ENCODE results near the gene MEIOC. TPM values are rescaled to one million over a fixed set of nuclear protein-coding genes. Genes with fewer than 3 reads are reported as not detected.
"Not testable (repeated sequence)": the region's sequence is repeated elsewhere in the genome, so short reads cannot be mapped to it uniquely, and the experiment has no call there.

Gene MEIOC
- total RNA-seq, 1 donor from 2014 or later = not detected

DNA sequence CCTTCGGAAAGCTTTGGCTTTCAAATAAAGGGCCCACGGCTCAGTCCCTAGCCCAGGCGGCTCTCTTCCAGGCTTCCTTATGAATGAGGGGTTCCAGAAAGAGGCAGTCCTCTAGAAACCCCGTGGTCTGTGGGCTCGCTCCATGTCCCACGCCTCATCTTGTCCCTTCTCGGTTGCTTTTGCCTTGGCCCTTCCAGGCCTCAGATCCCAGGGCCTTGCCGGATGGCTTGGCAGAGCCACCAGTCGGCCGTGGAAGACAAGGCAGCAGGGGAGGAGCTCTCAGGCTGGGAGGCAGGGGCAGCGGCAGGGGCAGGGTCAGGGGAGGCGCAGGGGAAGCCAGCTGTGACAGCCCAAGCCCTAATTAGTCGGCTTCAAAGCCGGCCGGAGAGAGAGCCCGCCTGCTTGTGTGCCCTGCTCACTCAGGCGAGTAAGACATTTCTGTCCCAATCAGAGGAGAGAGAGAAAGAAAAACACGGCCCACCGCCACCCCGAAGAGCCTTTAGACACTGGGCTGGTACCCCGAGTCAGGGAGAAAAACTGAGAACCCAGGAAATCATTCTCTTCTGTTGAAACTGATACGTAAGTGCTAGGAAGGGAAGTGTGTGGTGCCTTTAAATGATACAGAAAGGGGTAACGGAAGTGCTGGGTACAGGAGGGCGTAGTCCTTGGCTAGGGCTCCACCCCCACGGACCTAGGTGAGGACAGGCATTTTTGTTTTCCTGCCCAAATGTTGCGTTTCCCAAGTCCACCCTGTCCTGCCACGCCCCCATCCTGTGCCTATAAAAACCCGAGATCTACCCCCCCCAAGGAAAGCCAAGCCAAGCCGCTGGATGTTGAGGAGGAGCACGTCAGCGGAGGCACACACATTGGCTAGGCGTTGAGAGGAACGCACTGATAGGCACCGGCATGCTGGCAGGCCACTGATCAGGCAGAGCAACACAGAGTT lies 27.8 kb upstream of the MEIOC start:
- no peak for DNase-seq (ENCODE audit: low spot score in 2 of 2)

DNA sequence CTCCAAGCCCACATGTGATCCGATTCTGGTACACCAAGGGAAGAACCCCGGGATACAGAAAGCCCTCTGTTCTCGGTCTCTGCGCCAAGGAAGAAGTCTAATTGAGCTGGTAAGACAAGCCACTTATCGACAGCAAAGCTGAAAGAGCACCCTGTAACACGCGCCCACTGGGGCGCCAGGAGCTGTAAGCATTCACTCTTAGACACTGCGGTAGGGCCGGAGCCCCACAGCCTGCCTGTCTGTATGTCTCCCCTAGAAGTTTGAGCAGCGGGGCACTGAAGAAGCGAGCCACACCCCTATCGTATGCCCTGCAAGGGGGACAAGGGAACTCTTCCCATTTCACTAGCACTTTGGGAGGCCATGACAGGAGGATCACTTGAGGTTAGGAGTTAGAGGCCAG lies 27.0 kb upstream of the MEIOC start:
- Histone ChIP-seq H3K27me3 (no peaks in the 10 kb centered on the region), H3K4me3 (no peak overlapping the region), H3K36me3 (no peaks in the 10 kb centered on the region), H3K9me3 (no peaks in the 10 kb centered on the region), H3K4me1 (no peaks in the 10 kb centered on the region), H3K27ac (no peak overlapping the region)
- no peak for TF ChIP-seq CTCF (IDR thresholded peaks at IDR 0.05)
- no peak for DNase-seq (ENCODE audit: low spot score in 2 of 2)
- intact Hi-C loops (cut with DNase I) = no loop called here

More for the DNA sequence above, 27.8 kb upstream of the MEIOC start:
- intact Hi-C loops (cut with DNase I) = no loop called here
- Histone ChIP-seq H3K36me3 (no peaks in the 10 kb centered on the region), H3K4me3 (peak overlapping the region in 1 of 2 donors; percentile 4), H3K9me3 (no peaks in the 10 kb centered on the region), H3K27ac (no peak overlapping the region), H3K27me3 (no peaks in the 10 kb centered on the region), H3K4me1 (no peaks in the 10 kb centered on the region)
- TF ChIP-seq CTCF (IDR thresholded peaks at IDR 0.05) = no peak

- Histone ChIP-seq H3K4me3 (no peak overlapping the region), H3K4me1 (no peaks in the 10 kb centered on the region), H3K9me3 (no peaks in the 10 kb centered on the region), H3K27ac (no peak overlapping the region), H3K27me3 (no peaks in the 10 kb centered on the region), H3K36me3 (no peaks in the 10 kb centered on the region)
- no peak for DNase-seq (ENCODE audit: low spot score in 2 of 2)
- no peak for TF ChIP-seq CTCF (IDR thresholded peaks at IDR 0.05)
- intact Hi-C loops (cut with DNase I) = loop anchor here (5.0 kb wide), 1 partner anchor 48 kb away; no protein-coding TSS in a partner anchor
Measured at GRCh38 chr17:44630703-44631102, 25.6 kb upstream of the MEIOC start.

DNA sequence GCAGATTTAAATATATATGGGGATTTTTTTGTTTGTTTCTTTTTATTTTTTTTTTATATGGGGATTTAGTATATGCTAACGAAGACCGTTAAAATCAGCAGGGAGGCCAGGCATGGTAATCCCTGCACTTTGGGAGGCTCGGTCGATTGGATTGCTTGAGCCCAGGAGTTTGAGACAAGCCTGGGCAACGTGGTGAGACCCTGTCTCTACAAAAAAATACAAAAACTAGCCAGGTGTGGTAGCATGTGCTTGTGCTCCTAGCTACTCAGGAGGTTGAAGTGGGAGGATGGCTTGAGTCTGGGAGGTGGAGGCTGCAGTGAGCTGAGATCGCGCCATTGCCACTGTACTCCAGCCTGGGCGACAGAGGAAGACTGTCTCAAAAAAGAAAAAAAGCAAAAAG lies 22.3 kb upstream of the MEIOC start:
- intact Hi-C loops (cut with DNase I) = loop anchor here (5.0 kb wide), 1 partner anchor 52 kb away; no protein-coding TSS in a partner anchor
- TF ChIP-seq CTCF (IDR thresholded peaks at IDR 0.05) = no peak

GRCh38 chr17:44634401-44634800 lies 21.9 kb upstream of the MEIOC start:
- peak in 1 of 2 donors; percentile 24 for DNase-seq (ENCODE audit: low spot score in 2 of 2)
- intact Hi-C loops (cut with DNase I) = loop anchor here (5.0 kb wide), 1 partner anchor 52 kb away; no protein-coding TSS in a partner anchor
- not testable (repeated sequence) for H3K9me3 ChIP-seq

More for the DNA sequence above, 22.3 kb upstream of the MEIOC start:
- no peak overlapping the region for H3K27ac ChIP-seq
- no peaks in the 10 kb centered on the region for H3K36me3 ChIP-seq
- H3K4me3 ChIP-seq = no peak overlapping the region
- DNase-seq (ENCODE audit: low spot score in 2 of 2) = peak in 1 of 2 donors; percentile 5
- H3K27me3 ChIP-seq = no peaks in the 10 kb centered on the region
- H3K9me3 ChIP-seq = no peaks in the 10 kb centered on the region
- no peaks in the 10 kb centered on the region for H3K4me1 ChIP-seq

GRCh38 chr17:44636562-44636961 lies 19.7 kb upstream of the MEIOC start:
- Histone ChIP-seq H3K27ac (no peak overlapping the region), H3K4me1 (no peaks in the 10 kb centered on the region), H3K9me3 (no peaks in the 10 kb centered on the region), H3K36me3 (no peaks in the 10 kb centered on the region), H3K27me3 (no peaks in the 10 kb centered on the region), H3K4me3 (no peak overlapping the region)
- peak; percentile 50 to 70 (median 67) for TF ChIP-seq CTCF (IDR thresholded peaks at IDR 0.05)
- intact Hi-C loops (cut with DNase I) = loop anchor here (1.0 to 2.0 kb wide), 2 partner anchors 78 to 103 kb away; no protein-coding TSS in a partner anchor
- DNase-seq (ENCODE audit: low spot score in 2 of 2) = no peak

More at GRCh38 chr17:44634401-44634800, 21.9 kb upstream of the MEIOC start:
- not testable (repeated sequence) for H3K4me1 ChIP-seq, H3K36me3 ChIP-seq, H3K27ac ChIP-seq, H3K4me3 ChIP-seq, H3K27me3 ChIP-seq

Measured in ascending aorta (tissue), 2 donors.